Psoas muscle (tissue), 8 donors: ENCODE results near the gene PTCD3. TPM values are rescaled to one million over a fixed set of nuclear protein-coding genes. Genes with fewer than 3 reads are reported as not detected.

Experiments used
- ATAC-seq, 4 donors: fragments of 200-7000 bp; cut with Tn5 transposase; one replicate each; pipeline ENCODE4 v1.9.1; 2020; ENCODE audit warnings: moderate library complexity in 3 of 4, mild to moderate bottlenecking in 2 of 4
- DNase-seq, 2 donors: peaks; one replicate each; pipeline ENCODE4 v3.0.0-alpha.2; 2020
- H3K27ac ChIP-seq: fragments of 200-600 bp; one replicate; pipeline ENCODE4 v1.8.0; 2022
- H3K27me3 ChIP-seq, 3 donors: fragments of 200-600 bp in 1 of 3; one replicate each; pipeline versions ENCODE4 v1.6.1 to v1.8.0; 2013 to 2022; ENCODE audit warnings: low read length in 2 of 3, mild to moderate bottlenecking in 2 of 3, moderate library complexity in 1 of 3; ENCODE audit not compliant: insufficient read depth in 3 of 3
- H3K36me3 ChIP-seq, 2 donors: fragments of 200-600 bp in 1 of 2; one replicate each; pipeline versions ENCODE4 v1.6.1 to v1.8.0; 2013 to 2022; ENCODE audit warnings: low read depth in 1 of 2, mild to moderate bottlenecking in 1 of 2, moderate library complexity in 1 of 2; ENCODE audit not compliant: insufficient read depth in 1 of 2
- H3K4me1 ChIP-seq: fragments of 200-600 bp; one replicate; pipeline ENCODE4 v1.8.0; 2022
- H3K4me3 ChIP-seq: fragments of 200-600 bp; one replicate; pipeline ENCODE4 v1.8.0; 2022; ENCODE audit warnings: mild to moderate bottlenecking
- H3K9me3 ChIP-seq: fragments of 200-600 bp; one replicate; pipeline ENCODE4 v1.8.0; 2022
- CTCF ChIP-seq: fragments of 200-600 bp; IDR thresholded peaks from one replicate; pipeline ENCODE4 v1.8.0; 2022; ENCODE audit warnings: antibody characterized with exemption
- WGBS, 3 donors: extraction: QIAGEN DNeasy Blood & Tissue Kit; methylation state at CpG; one replicate each; pipeline versions ENCODE4 v1.1.6 to v1.1.7; 2013; 5-methylcytosine and 5-hydroxymethylcytosine counted together
- intact Hi-C, 2 donors: fragments of 100-400 bp; cut with DNase I; formaldehyde crosslinking; loops; one replicate each; pipeline versions ENCODE4 v1.11.0 to v1.14.2; 2022
- polyA plus RNA-seq, 3 donors: library from polyadenylated mRNA; stranded (reverse); fragments of 200-250 nt; gene quantifications; one replicate each; pipeline ENCODE4 v1.2.3, GENCODE V29; 2013
- total RNA-seq, 4 donors: library from RNA; stranded (reverse); fragmentation: NEBNext Ultra II Directional in 2 of 4; extraction: Animal tissue kit (Norgen Biotek cat#: 25700) in 2 of 4; gene quantifications; one replicate each; pipeline versions ENCODE4 v1.2.1 to v1.2.4, GENCODE V29; 2021 to 2023
- donor health status: healthy with polysubstance abuse.
- donor health status: DM: no; HTN: no; CAD: no; lungs with moderate emphysema.
- donor health status: Bipolar disorder and iron deficiency.
- donor health status: healthy.
- donor health status: DM: yes; HTN: yes; CAD: no.
- donor health status: DM: no; HTN: no; CAD: no.
- donor health status: DM: no; HTN: no; CAD: no.
- donor health status: DM: yes; HTN: yes; CAD: no.

Gene PTCD3
- total and polyA plus RNA-seq, 7 donors = 32.8 to 148 (median 92.5) TPM

GRCh38 chr2:86069091-86069685 is 36.8 kb upstream of the PTCD3 start:
- TF ChIP-seq CTCF = no peak
- Histone ChIP-seq H3K4me3 (no peak overlapping the region), H3K27me3 (no peaks in the 10 kb centered on the region), H3K36me3 (peaks cover 11 to 59% of the 10 kb centered on the region in 2 donors), H3K4me1 (peaks cover 60% of the 10 kb centered on the region), H3K27ac (peak overlapping the region; percentile 91), H3K9me3 (no peaks in the 10 kb centered on the region)
- intact Hi-C loops = loop anchor here (2.0 kb wide), 3 partner anchors 32 to 180 kb away; partner anchors contain the start of gene ST3GAL5 (in 1 of the 2)
- ATAC-seq (peak; percentile 12 to 45 (median 35)), DNase-seq (no peak)
- WGBS, 3 donors = 60 to 71% (median 64%) methylated on average over 8 of the region's 8 CpGs

- no peaks in the 10 kb centered on the region for H3K9me3 ChIP-seq
- intact Hi-C loops = loop anchor here (2.0 to 10.0 kb wide), 5 partner anchors 33 to 345 kb away; partner anchors contain the start of gene ST3GAL5 (in 1 of the 2)
- H3K4me1 ChIP-seq = peaks cover 58% of the 10 kb centered on the region
- ATAC-seq (no peak), DNase-seq (no peak)
- peaks cover 11 to 59% of the 10 kb centered on the region in 2 donors for H3K36me3 ChIP-seq
- no peak for TF ChIP-seq CTCF
- H3K4me3 ChIP-seq = no peak overlapping the region
- 94 to 97% (median 96%) methylated on average over 16 of the region's 16 CpGs for WGBS, 3 donors
- peak overlapping the region; percentile 91 for H3K27ac ChIP-seq
- no peaks in the 10 kb centered on the region for H3K27me3 ChIP-seq
Measured at GRCh38 chr2:86069783-86070339, 36.2 kb upstream of the PTCD3 start.

GRCh38 chr2:86070868-86071267 is 35.2 kb upstream of the PTCD3 start:
- WGBS, 3 donors = 89 to 94% (median 90%) methylated on average over 2 of the region's 2 CpGs
- H3K9me3 ChIP-seq = no peaks in the 10 kb centered on the region
- intact Hi-C loops = loop anchor here (10.0 kb wide), 2 partner anchors 326 to 346 kb away; no protein-coding TSS in a partner anchor
- ATAC-seq (no peak), DNase-seq (no peak)
- H3K4me1 ChIP-seq = peaks cover 58% of the 10 kb centered on the region
- no peak for TF ChIP-seq CTCF
- H3K27ac ChIP-seq = peak overlapping the region; percentile 91
- H3K4me3 ChIP-seq = no peak overlapping the region
- peaks cover 4 to 54% of the 10 kb centered on the region in 2 donors for H3K36me3 ChIP-seq
- H3K27me3 ChIP-seq = no peaks in the 10 kb centered on the region

- Histone ChIP-seq H3K4me3 (no peak overlapping the region), H3K9me3 (no peaks in the 10 kb centered on the region), H3K4me1 (peaks cover 51% of the 10 kb centered on the region), H3K27me3 (no peaks in the 10 kb centered on the region), H3K36me3 (peaks cover 8 to 65% of the 10 kb centered on the region in 2 donors), H3K27ac (peak overlapping the region; percentile 91)
- DNase-seq (peak; percentile 71 to 85), ATAC-seq (peak; percentile 38 to 76 (median 58))
- 4 to 11% (median 9%) methylated on average over 9 of the region's 9 CpGs for WGBS, 3 donors
- intact Hi-C loops = loop anchor here (10.0 kb wide), 2 partner anchors 328 to 348 kb away; no protein-coding TSS in a partner anchor
- no peak for TF ChIP-seq CTCF
Measured at GRCh38 chr2:86072271-86072858, 33.7 kb upstream of the PTCD3 start.
